HUES48 (cell line): ENCODE measurements around the gene SH2D7.
A peak's percentile ranks its signal among the peaks of the same experiment; 100 is the strongest.

Experiments used
- H3K27ac ChIP-seq: one replicate; pipeline ENCODE4 v1.7.0; 2013; ENCODE audit warnings: low read depth, low read length, inconsistent platforms
- H3K27me3 ChIP-seq: 2 replicates; pipeline ENCODE4 v1.6.1; 2013; ENCODE audit warnings: mild to moderate bottlenecking, low read length; ENCODE audit not compliant: control insufficient read depth, insufficient read depth
- H3K36me3 ChIP-seq: 2 replicates; pipeline ENCODE4 v1.6.1; 2013; ENCODE audit warnings: low read length; ENCODE audit not compliant: control insufficient read depth, insufficient read depth
- H3K4me1 ChIP-seq: 2 replicates; pipeline ENCODE4 v1.6.1; 2013; ENCODE audit warnings: mild to moderate bottlenecking, low read length; ENCODE audit not compliant: control insufficient read depth, insufficient read depth
- H3K4me3 ChIP-seq: 2 replicates; pipeline ENCODE4 v1.5.1; 2013; ENCODE audit warnings: mild to moderate bottlenecking, low read depth, low read length
- H3K9ac ChIP-seq: 2 replicates; pipeline ENCODE4 v1.6.1; 2013; ENCODE audit warnings: mild to moderate bottlenecking, low read depth, low read length, moderate library complexity
- H3K9me3 ChIP-seq: 2 replicates; pipeline ENCODE4 v1.6.1; 2013; ENCODE audit warnings: low read length; ENCODE audit not compliant: control insufficient read depth, insufficient read depth

SH2D7 gene

DNA sequence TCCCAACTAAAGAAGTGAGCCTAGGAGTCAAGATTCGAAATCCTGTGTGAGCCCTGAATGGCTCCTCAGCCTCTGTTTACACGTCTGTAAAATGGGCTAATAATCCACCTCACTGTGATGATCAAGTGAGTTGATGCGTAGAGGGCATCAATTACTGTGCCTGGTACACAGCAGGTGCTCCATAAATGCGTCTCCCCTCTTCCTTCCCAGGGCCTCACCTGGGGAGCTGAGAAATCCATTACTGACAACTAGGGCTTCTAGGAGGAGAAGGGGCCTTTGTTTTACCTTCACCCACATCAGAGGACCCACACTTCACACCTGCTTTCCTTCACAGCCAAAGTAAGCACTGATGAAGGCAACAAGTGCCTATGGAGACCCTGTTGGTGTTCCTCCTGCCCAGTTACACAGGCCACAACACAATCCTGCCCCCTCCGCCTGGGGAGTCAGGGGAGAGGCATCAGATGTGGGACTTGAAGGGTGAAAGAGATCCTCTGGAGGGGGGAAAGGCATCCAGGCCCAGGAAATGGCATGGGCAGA, 37.5 kb downstream of the SH2D7 start:
- no peak overlapping the region for H3K9ac ChIP-seq

GRCh38 chr15:78130466-78131294, 38.3 kb downstream of the SH2D7 start:
- H3K36me3 ChIP-seq: no peaks in the 10 kb centered on the region
- no peaks in the 10 kb centered on the region for H3K9me3 ChIP-seq
- H3K27me3 ChIP-seq: no peaks in the 10 kb centered on the region
- peak overlapping the region; percentile 97 for H3K4me3 ChIP-seq
- H3K27ac ChIP-seq: peak overlapping the region; percentile 28
- H3K4me1 ChIP-seq: peaks cover 10% of the 10 kb centered on the region
- peak overlapping the region; percentile 44; the same call in 1 of the 2 replicates for H3K9ac ChIP-seq

More for the DNA sequence above, 37.5 kb downstream of the SH2D7 start:
- H3K27ac ChIP-seq: no peak overlapping the region
- H3K27me3 ChIP-seq: no peaks in the 10 kb centered on the region
- H3K36me3 ChIP-seq: no peaks in the 10 kb centered on the region
- peaks cover 10% of the 10 kb centered on the region for H3K4me1 ChIP-seq
- H3K4me3 ChIP-seq: 0 out of 2 replicates have a peak overlapping the region, but pooled peaks have one; percentile 97
- H3K9me3 ChIP-seq: no peaks in the 10 kb centered on the region

DNA sequence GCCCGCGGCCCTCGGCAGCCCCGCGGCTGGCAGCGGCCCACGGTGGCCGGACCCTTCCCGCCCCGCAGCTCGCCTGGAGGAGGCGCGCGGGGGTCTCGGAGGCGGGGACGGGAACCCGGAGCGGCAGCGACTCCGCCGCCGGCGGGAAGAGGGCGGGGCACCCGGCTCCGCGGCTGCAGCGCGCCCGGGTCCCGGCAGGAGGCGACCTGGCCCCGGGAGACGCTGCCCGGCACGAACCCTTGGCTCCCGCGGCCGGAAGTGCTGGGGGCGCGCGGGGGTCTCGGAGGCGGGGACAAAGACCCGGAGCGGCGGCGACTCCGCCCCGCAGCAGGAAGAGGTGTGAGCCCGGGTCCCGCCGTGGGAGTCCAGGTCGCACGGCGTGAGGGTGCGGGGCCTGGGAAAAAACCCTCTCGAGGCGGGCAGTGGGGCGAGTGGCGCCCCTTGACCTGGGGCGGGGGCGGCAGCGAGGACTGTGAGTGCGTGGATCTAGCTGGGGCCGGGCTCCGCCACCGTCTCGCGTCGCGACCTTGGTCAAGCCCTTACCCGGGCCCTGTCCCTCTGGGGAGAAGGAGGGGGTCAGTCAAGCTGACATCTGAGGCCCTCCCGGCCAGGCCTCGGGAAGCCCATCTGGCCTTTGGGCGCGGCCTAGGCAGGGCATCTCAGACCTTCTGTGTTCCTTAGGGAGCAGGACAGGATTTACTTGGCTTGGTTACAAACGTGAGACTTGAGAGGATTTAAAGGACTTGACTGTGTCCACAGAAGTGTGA, 39.1 kb downstream of the SH2D7 start, which contains the start of gene CIB2:
TSS of gene CIB2 (minus strand) at position 151 of the 767 bp plus-strand sequence. CDS start 230 bp downstream, outside the sequence.
- Histone ChIP-seq H3K9me3 (no peaks in the 10 kb centered on the region), H3K27ac (peak within 1 kb of the TSS; percentile 62), H3K4me3 (peak within 1 kb of the TSS; percentile 97), H3K27me3 (no peaks in the 10 kb centered on the region), H3K36me3 (no peaks in the 10 kb centered on the region), H3K9ac (peak within 1 kb of the TSS; percentile 82), H3K4me1 (peaks cover 10% of the 10 kb centered on the region)

DNA sequence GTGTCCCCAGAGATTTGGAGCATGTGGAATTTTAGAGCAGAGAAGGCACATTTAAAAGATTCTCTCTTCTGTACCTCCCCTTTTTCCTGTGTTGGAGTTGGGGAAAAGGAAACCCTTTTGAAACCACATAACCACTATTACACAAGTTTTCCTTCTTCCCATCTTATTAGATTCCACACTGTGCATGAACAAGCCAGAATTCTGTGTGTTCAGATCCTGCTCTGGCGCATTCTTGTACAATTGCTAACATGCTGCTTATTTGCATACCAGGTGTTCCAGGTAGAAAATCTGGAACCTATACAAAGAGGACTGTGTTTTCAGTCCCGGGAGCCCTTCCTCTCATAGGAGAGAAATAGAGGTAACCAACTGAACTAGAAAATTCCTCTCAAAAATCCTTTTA, 41.4 kb downstream of the SH2D7 start:
- Histone ChIP-seq H3K4me3 (no peak overlapping the region), H3K36me3 (no peaks in the 10 kb centered on the region), H3K4me1 (peaks cover 9% of the 10 kb centered on the region), H3K9me3 (no peaks in the 10 kb centered on the region), H3K27me3 (no peaks in the 10 kb centered on the region; the same call in 1 of the 2 replicates), H3K27ac (no peak overlapping the region), H3K9ac (no peak overlapping the region)

DNA sequence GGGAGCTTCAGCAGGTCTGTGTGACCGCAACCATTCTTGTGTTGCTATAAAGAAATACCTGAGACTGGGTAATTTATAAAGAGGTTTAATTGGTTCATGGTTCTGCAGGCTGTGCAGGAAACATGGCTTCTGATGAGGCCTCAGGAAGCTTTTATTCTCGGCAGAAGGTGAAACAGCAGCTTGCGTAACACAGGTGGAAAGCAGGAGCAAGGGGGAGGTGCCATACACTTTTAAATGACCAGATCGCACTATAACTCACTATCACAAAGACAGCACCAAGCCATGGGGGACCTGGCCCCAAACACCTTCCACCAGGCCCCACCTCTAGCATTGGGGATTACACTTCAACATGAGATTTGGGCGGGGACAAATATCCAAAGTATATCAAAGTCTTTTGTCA, 47.2 kb downstream of the SH2D7 start:
- H3K9ac ChIP-seq: no peak overlapping the region
- no peaks in the 10 kb centered on the region for H3K4me1 ChIP-seq
- no peaks in the 10 kb centered on the region for H3K36me3 ChIP-seq
- no peaks in the 10 kb centered on the region; the same call in 1 of the 2 replicates for H3K27me3 ChIP-seq
- no peak overlapping the region for H3K27ac ChIP-seq
- no peak overlapping the region for H3K4me3 ChIP-seq
- no peaks in the 10 kb centered on the region for H3K9me3 ChIP-seq

GRCh38 chr15:78140292-78140691, 47.9 kb downstream of the SH2D7 start:
- no peak overlapping the region for H3K9ac ChIP-seq
- no peaks in the 10 kb centered on the region for H3K4me1 ChIP-seq
- no peaks in the 10 kb centered on the region; the same call in 1 of the 2 replicates for H3K27me3 ChIP-seq
- no peak overlapping the region for H3K27ac ChIP-seq
- H3K4me3 ChIP-seq: no peak overlapping the region
- H3K9me3 ChIP-seq: no peaks in the 10 kb centered on the region
- no peaks in the 10 kb centered on the region for H3K36me3 ChIP-seq

DNA sequence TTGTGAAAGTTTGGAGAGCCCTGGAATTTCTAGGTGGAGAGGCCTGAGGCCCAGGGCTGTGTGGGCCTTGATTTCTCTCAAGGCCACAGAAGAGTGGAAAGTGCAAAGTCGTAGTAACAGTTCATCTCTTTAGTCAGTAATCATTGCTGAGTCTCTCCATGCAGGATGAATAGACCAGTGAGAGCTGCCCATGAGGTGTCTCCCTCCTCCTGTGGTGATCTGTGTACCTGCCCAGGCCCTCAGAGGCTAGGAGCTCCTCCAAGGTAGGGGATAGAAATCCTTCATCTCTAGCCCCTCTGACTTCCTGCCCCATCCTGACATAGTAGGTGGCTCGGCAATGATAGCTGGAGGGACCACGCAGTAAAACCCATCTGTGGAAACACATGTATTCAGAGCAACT, 50.0 kb downstream of the SH2D7 start:
- H3K27ac ChIP-seq: no peak overlapping the region
- H3K27me3 ChIP-seq: no peaks in the 10 kb centered on the region; the same call in 1 of the 2 replicates
- no peaks in the 10 kb centered on the region for H3K4me1 ChIP-seq
- H3K4me3 ChIP-seq: no peak overlapping the region
- H3K9me3 ChIP-seq: no peaks in the 10 kb centered on the region
- no peak overlapping the region for H3K9ac ChIP-seq
- H3K36me3 ChIP-seq: no peaks in the 10 kb centered on the region

DNA sequence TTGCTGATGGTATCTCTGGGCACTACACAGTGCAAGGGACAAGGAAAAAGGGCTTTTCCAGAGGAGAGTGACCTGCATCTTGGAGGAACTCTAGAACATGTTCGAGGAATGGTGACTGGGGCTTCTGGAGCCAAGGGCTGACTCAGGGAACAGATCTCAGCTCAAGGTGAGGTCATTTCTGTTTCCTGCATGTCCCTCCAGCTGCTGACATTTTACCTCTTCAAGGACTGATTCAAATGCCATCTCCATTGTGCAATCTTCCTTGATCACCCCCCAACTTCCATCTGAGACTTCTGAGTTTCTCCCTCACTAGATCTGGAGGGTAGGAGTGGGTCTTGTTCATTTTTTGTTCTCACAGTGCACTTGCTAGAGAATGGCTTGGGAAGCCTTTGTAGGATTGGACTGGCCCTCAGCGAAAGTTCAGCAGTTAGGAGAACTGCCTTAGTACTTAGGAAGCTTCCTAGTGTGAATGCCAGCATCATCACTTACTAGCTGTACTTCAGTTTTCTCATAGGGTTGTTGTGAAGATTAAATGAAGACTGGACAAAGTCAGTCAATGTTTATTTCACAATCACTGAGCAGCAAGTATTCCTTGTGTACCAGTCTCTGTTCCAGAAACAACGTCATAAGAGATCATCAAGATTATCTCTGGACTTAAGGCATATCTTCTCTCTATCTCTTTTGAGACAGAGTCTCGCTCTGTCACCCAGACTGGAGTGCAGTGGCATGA, 54.2 kb downstream of the SH2D7 start:
- Histone ChIP-seq H3K4me1 (peaks cover 7% of the 10 kb centered on the region; the same call in 1 of the 2 replicates), H3K9ac (no peak overlapping the region), H3K27ac (no peak overlapping the region)

GRCh38 chr15:78147566-78147965, 55.2 kb downstream of the SH2D7 start:
- Histone ChIP-seq H3K27ac (no peak overlapping the region), H3K4me1 (peaks cover 7% of the 10 kb centered on the region; the same call in 1 of the 2 replicates), H3K36me3 (no peaks in the 10 kb centered on the region), H3K9ac (no peak overlapping the region), H3K9me3 (no peaks in the 10 kb centered on the region), H3K27me3 (0 out of 2 replicates have a peak, but pooled peaks cover 7% of the 10 kb centered on the region), H3K4me3 (no peak overlapping the region)

More for the DNA sequence above, 54.2 kb downstream of the SH2D7 start:
- no peak overlapping the region for H3K4me3 ChIP-seq
- H3K27me3 ChIP-seq: 0 out of 2 replicates have a peak, but pooled peaks cover 7% of the 10 kb centered on the region
- H3K36me3 ChIP-seq: no peaks in the 10 kb centered on the region
- H3K9me3 ChIP-seq: no peaks in the 10 kb centered on the region

GRCh38 chr15:78148392-78149067, 56.2 kb downstream of the SH2D7 start:
- H3K9ac ChIP-seq: no peak overlapping the region
- peak overlapping the region; percentile 74 for H3K4me3 ChIP-seq
- H3K9me3 ChIP-seq: no peaks in the 10 kb centered on the region
- H3K36me3 ChIP-seq: no peaks in the 10 kb centered on the region
- peaks cover 7% of the 10 kb centered on the region; the same call in 1 of the 2 replicates for H3K4me1 ChIP-seq
- 0 out of 2 replicates have a peak, but pooled peaks cover 7% of the 10 kb centered on the region for H3K27me3 ChIP-seq
- H3K27ac ChIP-seq: peak overlapping the region; percentile 14
